Mesendoderm (in vitro differentiated cells): ENCODE data around the gene TPCN1.

ENCODE experiments used
- DNase-seq: peaks from one replicate; pipeline ENCODE4 v3.0.0; 2013
- H2AK5ac ChIP-seq: 2 replicates; pipeline ENCODE4 v1.6.1; 2013; ENCODE audit warnings: low read length, inconsistent platforms
- H2BK120ac ChIP-seq: 2 replicates; pipeline ENCODE4 v1.6.1; 2013; ENCODE audit warnings: low read depth, mild to moderate bottlenecking, low read length, moderate library complexity, mixed read lengths
- H2BK15ac ChIP-seq: replicated peaks from 2 replicates; pipeline ENCODE4 v1.6.1; 2013; ENCODE audit warnings: low read depth, mild to moderate bottlenecking, moderate library complexity
- H2BK5ac ChIP-seq: 2 replicates; pipeline ENCODE4 v1.6.1; 2013; ENCODE audit warnings: low read length, inconsistent platforms
- H3K18ac ChIP-seq: 2 replicates; pipeline ENCODE4 v1.6.1; 2013; ENCODE audit warnings: mild to moderate bottlenecking, low read length, mixed read lengths
- H3K23ac ChIP-seq: one replicate; pipeline ENCODE4 v1.6.1; 2013; ENCODE audit warnings: low read length
- H3K27ac ChIP-seq: 2 replicates; pipeline ENCODE4 v1.5.1; 2013; ENCODE audit warnings: low read depth, mild to moderate bottlenecking, inconsistent platforms, low read length, moderate library complexity
- H3K27me3 ChIP-seq: 2 replicates; pipeline ENCODE4 v1.6.1; 2013; ENCODE audit warnings: low read length, control low read depth, mild to moderate bottlenecking, inconsistent platforms; ENCODE audit not compliant: insufficient read depth, poor library complexity
- H3K36me3 ChIP-seq: 2 replicates; pipeline ENCODE4 v1.6.1; 2013; ENCODE audit warnings: low read length, inconsistent platforms; ENCODE audit not compliant: control insufficient read depth, insufficient read depth
- H3K4ac ChIP-seq: one replicate; pipeline ENCODE4 v1.6.1; 2013; ENCODE audit warnings: low read depth, mild to moderate bottlenecking, low read length, moderate library complexity
- H3K4me1 ChIP-seq: 2 replicates; pipeline ENCODE4 v1.6.1; 2013; ENCODE audit warnings: low read depth, low read length, inconsistent platforms; ENCODE audit not compliant: control insufficient read depth
- H3K4me2 ChIP-seq: 2 replicates; pipeline ENCODE4 v1.6.1; 2013; ENCODE audit warnings: low read length
- H3K4me3 ChIP-seq: 2 replicates; pipeline ENCODE4 v1.5.1; 2013; ENCODE audit warnings: mild to moderate bottlenecking, low read length
- H3K56ac ChIP-seq: one replicate; pipeline ENCODE4 v1.6.1; 2013; ENCODE audit warnings: low read length
- H3K79me1 ChIP-seq: 2 replicates; pipeline ENCODE4 v1.6.1; 2013; ENCODE audit warnings: low read length, inconsistent platforms
- H3K79me2 ChIP-seq: 2 replicates; pipeline ENCODE4 v1.6.1; 2013; ENCODE audit warnings: mild to moderate bottlenecking, low read length; ENCODE audit not compliant: control insufficient read depth, insufficient read depth
- H3K9ac ChIP-seq: 2 replicates; pipeline ENCODE4 v1.6.1; 2013; ENCODE audit warnings: low read length, inconsistent platforms
- H4K5ac ChIP-seq: one replicate; pipeline ENCODE4 v1.6.1; 2013; ENCODE audit warnings: low read length
- H4K8ac ChIP-seq: one replicate; pipeline ENCODE4 v1.6.1; 2013; ENCODE audit warnings: low read depth, mild to moderate bottlenecking, control low read depth, low read length, moderate library complexity
- WGBS: extraction: QIAGEN DNeasy Blood & Tissue Kit; methylation state at CpG from one replicate; pipeline ENCODE4 v1.1.7; 2013; ENCODE audit warnings: low lambda C conversion rate, missing lambda C conversion rate; ENCODE audit not compliant: insufficient coverage; ENCODE audit errors: extremely low coverage; 5-methylcytosine and 5-hydroxymethylcytosine counted together

The TPCN1 gene

DNA sequence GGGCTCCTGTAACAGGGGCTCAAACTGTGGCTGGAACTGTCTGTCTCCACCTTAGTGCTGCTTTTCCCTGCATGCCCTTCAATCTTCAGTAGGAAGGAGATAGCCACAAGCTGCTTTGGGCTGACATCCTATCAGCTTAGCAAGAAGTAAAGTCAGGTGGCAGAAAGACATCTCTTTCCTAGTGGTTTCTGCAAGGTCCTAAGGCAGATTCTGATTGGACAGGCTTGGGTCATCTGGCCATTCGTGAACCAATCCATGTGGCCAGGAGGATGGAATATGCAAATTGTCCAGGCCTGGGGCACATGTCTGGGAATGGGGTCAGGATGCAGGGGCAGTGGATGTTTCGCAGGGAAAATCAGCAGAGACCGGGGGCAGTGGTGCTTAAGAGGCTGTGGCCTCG lies 30.5 kb upstream of the TPCN1 start:
- Histone ChIP-seq H3K18ac (no peak overlapping the region), H3K79me1 (peaks cover 9% of the 10 kb centered on the region), H2AK5ac (no peak overlapping the region), H2BK120ac (no peak overlapping the region), H3K9ac (no peak overlapping the region), H2BK5ac (no peak overlapping the region), H3K4me3 (no peak overlapping the region), H3K36me3 (peaks cover 4% of the 10 kb centered on the region), H3K23ac (no peak overlapping the region), H4K5ac (no peak overlapping the region), H3K27ac (no peak overlapping the region), H3K4me1 (no peaks in the 10 kb centered on the region), H3K4ac (no peak overlapping the region), H3K4me2 (no peak overlapping the region), H3K56ac (no peak overlapping the region), H2BK15ac (no peak overlapping the region), H3K27me3 (no peaks in the 10 kb centered on the region), H3K79me2 (peaks cover 3% of the 10 kb centered on the region), H4K8ac (no peak overlapping the region)
- DNase-seq = peak; percentile 87
- no CpG with 5 or more reads among the region's 4 CpGs for WGBS

GRCh38 chr12:113191227-113191626 lies 30.0 kb upstream of the TPCN1 start:
- Histone ChIP-seq H3K56ac (no peak overlapping the region), H3K79me1 (peaks cover 9% of the 10 kb centered on the region), H3K18ac (no peak overlapping the region), H4K8ac (no peak overlapping the region), H3K4me1 (no peaks in the 10 kb centered on the region), H3K4me2 (no peak overlapping the region), H3K27me3 (no peaks in the 10 kb centered on the region), H3K4me3 (no peak overlapping the region), H2BK5ac (no peak overlapping the region), H3K9ac (no peak overlapping the region), H2BK15ac (no peak overlapping the region), H2BK120ac (no peak overlapping the region), H3K79me2 (peaks cover 3% of the 10 kb centered on the region), H4K5ac (no peak overlapping the region), H3K4ac (no peak overlapping the region), H3K36me3 (peaks cover 4% of the 10 kb centered on the region), H3K27ac (no peak overlapping the region), H3K23ac (no peak overlapping the region), H2AK5ac (no peak overlapping the region)
- no CpG with 5 or more reads among the region's 19 CpGs for WGBS
- no peak for DNase-seq

- Histone ChIP-seq H3K4me2 (no peak overlapping the region), H2AK5ac (no peak overlapping the region), H3K18ac (no peak overlapping the region), H3K9ac (no peak overlapping the region), H2BK120ac (no peak overlapping the region), H4K5ac (no peak overlapping the region), H2BK15ac (no peak overlapping the region), H3K4ac (no peak overlapping the region), H3K27me3 (no peaks in the 10 kb centered on the region), H3K4me3 (no peak overlapping the region), H3K36me3 (peaks cover 2% of the 10 kb centered on the region), H3K79me2 (no peaks in the 10 kb centered on the region), H3K79me1 (no peaks in the 10 kb centered on the region), H3K56ac (peak overlapping the region; percentile 56), H3K4me1 (no peaks in the 10 kb centered on the region), H4K8ac (no peak overlapping the region), H3K23ac (no peak overlapping the region), H2BK5ac (no peak overlapping the region), H3K27ac (no peak overlapping the region)
- DNase-seq = no peak
- no CpG with 5 or more reads among the region's 4 CpGs for WGBS
Observed at GRCh38 chr12:113194971-113195391, 26.3 kb upstream of the TPCN1 start.

GRCh38 chr12:113195598-113195997 lies 25.7 kb upstream of the TPCN1 start:
- no peaks in the 10 kb centered on the region for H3K4me1 ChIP-seq
- no peak overlapping the region for H3K4me2 ChIP-seq
- H2BK5ac ChIP-seq = no peak overlapping the region
- WGBS = no CpG with 5 or more reads among the region's 13 CpGs
- H4K5ac ChIP-seq = no peak overlapping the region
- no peak overlapping the region for H3K9ac ChIP-seq
- H4K8ac ChIP-seq = no peak overlapping the region
- no peak overlapping the region for H3K18ac ChIP-seq
- H3K27ac ChIP-seq = no peak overlapping the region
- H3K79me1 ChIP-seq = no peaks in the 10 kb centered on the region
- H3K4me3 ChIP-seq = no peak overlapping the region
- H3K36me3 ChIP-seq = peaks cover 2% of the 10 kb centered on the region
- H2AK5ac ChIP-seq = no peak overlapping the region
- no peak overlapping the region for H2BK120ac ChIP-seq
- no peak overlapping the region for H2BK15ac ChIP-seq
- no peak overlapping the region for H3K23ac ChIP-seq
- no peaks in the 10 kb centered on the region for H3K79me2 ChIP-seq
- no peak overlapping the region for H3K56ac ChIP-seq
- no peak overlapping the region for H3K4ac ChIP-seq
- DNase-seq = no peak
- no peaks in the 10 kb centered on the region for H3K27me3 ChIP-seq

- Histone ChIP-seq H3K4me1 (no peaks in the 10 kb centered on the region), H2AK5ac (no peak overlapping the region), H3K9ac (no peak overlapping the region)
Observed at GRCh38 chr12:113196582-113196981, 24.7 kb upstream of the TPCN1 start.

DNA sequence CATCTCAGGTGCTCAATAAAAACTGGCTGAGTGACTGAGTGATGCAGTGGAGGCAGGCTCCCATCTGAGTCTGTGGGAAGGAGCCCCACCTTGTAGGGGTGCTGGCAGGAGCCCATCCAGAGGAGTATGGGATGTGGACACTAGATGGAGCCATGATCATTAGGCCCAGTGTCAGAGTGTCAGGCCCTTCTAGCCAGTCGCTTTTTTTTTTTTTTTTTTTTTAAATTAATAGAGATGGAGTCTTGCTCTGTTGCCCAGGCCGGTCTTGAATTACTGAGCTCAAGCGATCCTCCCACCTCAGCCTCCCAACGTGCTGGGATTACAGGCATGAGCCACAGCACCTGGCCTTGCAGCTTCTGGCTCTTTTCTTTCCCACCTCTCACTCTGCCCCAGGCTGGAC lies 24.3 kb upstream of the TPCN1 start:
- Histone ChIP-seq H3K4ac (no peak overlapping the region), H2BK15ac (no peak overlapping the region), H3K9ac (no peak overlapping the region), H3K4me3 (no peak overlapping the region), H3K4me2 (no peak overlapping the region), H3K27me3 (no peaks in the 10 kb centered on the region), H3K27ac (no peak overlapping the region), H4K8ac (no peak overlapping the region), H3K79me2 (no peaks in the 10 kb centered on the region), H3K79me1 (no peaks in the 10 kb centered on the region), H2BK120ac (no peak overlapping the region), H3K4me1 (no peaks in the 10 kb centered on the region), H2AK5ac (no peak overlapping the region), H4K5ac (no peak overlapping the region), H3K23ac (no peak overlapping the region), H3K56ac (no peak overlapping the region), H2BK5ac (no peak overlapping the region), H3K36me3 (no peaks in the 10 kb centered on the region), H3K18ac (no peak overlapping the region)
- WGBS = no CpG with 5 or more reads among the region's 4 CpGs
- DNase-seq = peak; percentile 81

More at GRCh38 chr12:113196582-113196981, 24.7 kb upstream of the TPCN1 start:
- Histone ChIP-seq H4K8ac (no peak overlapping the region), H2BK5ac (no peak overlapping the region), H2BK15ac (no peak overlapping the region), H3K23ac (no peak overlapping the region), H3K4me3 (no peak overlapping the region), H3K18ac (no peak overlapping the region), H3K56ac (peak overlapping the region; percentile 42), H3K79me1 (no peaks in the 10 kb centered on the region), H3K27me3 (no peaks in the 10 kb centered on the region), H3K27ac (no peak overlapping the region), H2BK120ac (no peak overlapping the region), H3K4ac (no peak overlapping the region), H3K4me2 (no peak overlapping the region), H3K36me3 (no peaks in the 10 kb centered on the region), H4K5ac (no peak overlapping the region), H3K79me2 (no peaks in the 10 kb centered on the region)
- no CpG with 5 or more reads among the region's 7 CpGs for WGBS
- DNase-seq = no peak
